AG20443 (cell line): ENCODE data around the gene NDC1.
A peak's percentile ranks its signal among the peaks of the same experiment; 100 is the strongest.
"Not testable (repeated sequence)": the region's sequence is repeated elsewhere in the genome, so short reads cannot be mapped to it uniquely, and the experiment has no call there.

Experiments used
- DNase-seq: peaks from one replicate; pipeline ENCODE4 v3.0.0; 2012; ENCODE audit warnings: low spot score, mixed read lengths

NDC1 gene

DNA sequence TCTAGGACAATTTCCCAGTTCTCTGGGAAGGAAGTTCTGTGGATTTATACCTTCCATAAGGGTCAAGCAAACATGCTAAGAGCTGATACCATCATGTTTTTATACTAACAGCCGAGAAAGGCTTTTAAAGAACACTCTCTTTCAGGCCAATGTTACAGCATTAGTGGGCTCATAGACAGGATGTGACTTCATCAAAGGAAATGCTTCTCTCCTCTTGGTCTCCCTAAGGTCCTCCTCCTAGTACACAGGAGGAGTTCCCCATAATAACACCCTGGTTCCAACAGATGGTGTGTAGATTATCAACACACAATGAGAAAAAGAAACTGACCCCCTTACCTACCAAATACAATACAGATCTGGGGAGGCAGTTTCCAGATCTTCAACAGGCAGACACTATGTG lies 72.4 kb downstream of the NDC1 start:
- peak; percentile 33 for DNase-seq

DNA sequence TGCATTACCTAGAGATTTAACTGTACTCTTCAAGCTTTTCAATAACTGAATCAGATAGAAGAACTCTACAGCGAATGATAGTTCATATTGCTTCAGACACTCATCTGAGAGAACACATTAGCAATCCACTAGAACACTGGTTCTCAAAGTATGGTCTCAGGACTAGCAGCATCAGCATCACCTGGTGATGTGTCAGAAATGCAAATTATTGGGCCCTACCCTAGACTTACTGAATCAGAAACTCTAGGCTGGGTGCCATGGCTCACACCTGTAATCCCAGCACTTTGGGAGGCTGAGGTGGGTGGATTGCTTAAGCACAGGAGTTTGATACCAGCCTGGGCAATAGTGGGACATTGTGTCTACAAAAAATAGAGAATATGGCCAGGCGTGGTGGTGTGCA lies 74.2 kb downstream of the NDC1 start:
- DNase-seq = no peak

- no peak for DNase-seq
Measured at GRCh38 chr1:53763461-53763860, 74.6 kb downstream of the NDC1 start.

DNA sequence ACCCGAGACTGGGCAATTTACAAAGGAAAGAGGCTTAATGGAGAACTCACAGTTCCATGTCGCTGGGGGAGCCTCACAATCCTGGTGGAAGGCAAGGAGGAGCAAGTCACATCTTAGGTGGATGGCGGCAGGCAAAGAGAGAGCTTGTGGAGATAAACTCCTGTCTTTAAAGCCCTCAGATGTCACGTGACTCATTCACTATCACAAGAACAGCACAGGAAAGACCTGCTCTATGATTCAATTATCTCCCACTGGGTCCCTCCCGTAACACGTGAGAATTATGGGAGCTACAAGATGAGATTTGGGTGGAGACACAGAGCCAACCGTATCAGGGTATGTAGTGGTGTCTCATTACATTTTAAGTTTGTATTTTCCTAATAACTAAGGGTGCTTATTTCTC lies 77.6 kb downstream of the NDC1 start:
- not testable (repeated sequence) for DNase-seq

- DNase-seq = no peak
Measured at GRCh38 chr1:53755874-53756273, 82.2 kb downstream of the NDC1 start.

- peak; percentile 80 for DNase-seq
Measured at GRCh38 chr1:53754484-53755312, 83.4 kb downstream of the NDC1 start.

DNA sequence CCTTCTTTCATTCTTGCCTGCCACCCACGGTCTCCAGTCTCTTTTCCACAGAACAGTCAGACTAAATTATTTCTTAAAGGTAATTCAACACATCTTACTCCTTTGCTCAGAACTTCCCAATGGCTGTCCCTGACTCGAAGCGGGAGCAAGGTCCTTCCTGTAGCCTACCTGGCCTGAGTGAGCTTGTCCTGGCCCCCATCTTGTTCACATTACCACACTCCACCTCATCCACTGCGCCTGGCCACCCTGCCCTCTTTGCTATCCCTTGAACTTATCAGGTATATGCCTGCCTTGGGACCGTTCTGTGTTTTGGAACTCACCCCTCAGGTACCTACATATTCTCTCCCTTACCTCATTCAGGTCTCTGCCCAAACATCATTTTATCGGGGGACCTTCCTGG lies 85.8 kb downstream of the NDC1 start:
- DNase-seq = no peak

GRCh38 chr1:53747841-53748240 lies 90.3 kb downstream of the NDC1 start:
- DNase-seq = no peak

- DNase-seq = peak; percentile 85
Measured at GRCh38 chr1:53740621-53741105, 97.4 kb downstream of the NDC1 start.

- DNase-seq = peak; percentile 99
Measured at GRCh38 chr1:53739109-53739681, 98.9 kb downstream of the NDC1 start, which contains the start of gene GLIS1. TSS of gene GLIS1 (minus strand) at chr1:53739164. CDS start at chr1:53738064, 1,100 bp downstream.

GRCh38 chr1:53738205-53739108 lies 99.6 kb downstream of the NDC1 start:
- peak; percentile 29 for DNase-seq

DNA sequence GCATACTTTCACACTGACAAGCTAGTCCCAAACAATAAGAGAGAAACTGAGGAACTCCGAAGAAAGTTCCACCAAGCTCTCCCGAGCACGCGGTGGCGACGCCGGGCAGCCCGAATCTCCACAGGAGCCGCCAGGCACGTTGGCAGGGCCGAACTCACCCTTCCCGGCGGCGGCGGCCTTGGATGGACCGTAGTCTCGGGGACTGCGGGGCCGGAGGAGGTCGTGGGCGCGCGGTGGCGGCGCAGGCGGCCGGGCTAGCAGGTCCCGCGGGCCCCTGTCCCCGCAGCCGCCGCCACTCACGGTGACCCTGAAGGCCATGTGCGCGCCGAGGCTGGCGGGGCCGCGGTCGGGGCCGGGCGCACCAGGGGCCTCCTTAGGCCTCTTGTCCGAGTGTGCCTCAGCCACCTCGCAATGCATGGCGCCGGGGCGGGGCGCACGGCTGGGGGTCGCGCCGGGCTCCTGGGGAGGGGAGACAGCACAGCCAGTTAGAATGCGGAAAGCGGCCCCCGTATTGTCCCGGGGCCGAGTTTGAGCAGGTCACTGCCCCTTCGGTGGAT lies 100.4 kb downstream of the NDC1 start:
- no peak for DNase-seq

GRCh38 chr1:53736290-53736689 lies 101.8 kb downstream of the NDC1 start:
- no peak for DNase-seq

DNA sequence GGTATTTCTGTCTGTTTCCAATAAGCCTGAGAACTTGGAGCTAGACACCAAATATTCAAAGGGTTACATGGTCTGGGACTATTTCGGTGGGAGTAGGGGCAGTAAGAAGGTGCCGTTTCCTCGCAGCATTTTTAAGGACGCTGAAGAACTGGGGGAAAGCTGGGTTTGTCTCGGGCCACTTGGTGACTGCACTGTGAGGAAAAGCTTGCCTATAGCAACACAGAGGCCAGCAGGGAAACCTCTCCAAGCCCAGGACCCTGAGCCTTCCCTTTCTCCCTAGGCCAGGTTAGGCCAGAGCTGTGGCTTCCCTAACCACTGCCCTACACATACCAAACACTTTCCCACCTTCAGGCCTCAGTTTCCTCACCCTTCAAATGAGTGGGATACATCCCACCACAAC lies 102.4 kb downstream of the NDC1 start:
- no peak for DNase-seq

GRCh38 chr1:53735261-53735660 lies 102.8 kb downstream of the NDC1 start:
- no peak for DNase-seq

DNA sequence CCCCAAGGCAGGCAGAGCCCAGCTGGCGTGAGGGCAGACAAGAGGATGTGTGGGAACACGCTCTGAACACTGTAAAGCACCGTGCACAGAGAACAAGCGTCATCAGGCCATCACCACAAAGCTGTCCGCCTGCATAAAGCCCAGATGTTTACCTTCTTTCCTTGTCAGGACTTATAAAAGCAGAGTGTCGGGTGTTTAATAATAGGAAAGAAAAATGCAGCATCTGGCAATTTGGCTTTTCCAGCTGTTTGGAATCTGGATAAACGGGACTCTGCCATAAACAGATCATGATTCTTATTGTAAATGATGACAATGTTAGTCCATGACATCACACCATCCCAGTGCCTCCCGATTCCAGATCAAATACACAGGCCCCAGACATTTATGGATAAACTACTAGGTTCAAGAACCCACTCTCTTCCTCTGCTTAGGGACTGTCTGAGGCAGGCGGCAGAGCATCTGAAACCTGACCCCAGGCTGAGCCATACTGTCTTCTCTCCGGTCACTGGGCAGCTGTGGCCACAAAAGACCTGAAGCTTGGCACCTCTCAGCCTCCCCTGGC lies 103.4 kb downstream of the NDC1 start:
- DNase-seq = no peak

GRCh38 chr1:53733975-53734649 lies 104.0 kb downstream of the NDC1 start:
- peak; percentile 57 for DNase-seq

DNA sequence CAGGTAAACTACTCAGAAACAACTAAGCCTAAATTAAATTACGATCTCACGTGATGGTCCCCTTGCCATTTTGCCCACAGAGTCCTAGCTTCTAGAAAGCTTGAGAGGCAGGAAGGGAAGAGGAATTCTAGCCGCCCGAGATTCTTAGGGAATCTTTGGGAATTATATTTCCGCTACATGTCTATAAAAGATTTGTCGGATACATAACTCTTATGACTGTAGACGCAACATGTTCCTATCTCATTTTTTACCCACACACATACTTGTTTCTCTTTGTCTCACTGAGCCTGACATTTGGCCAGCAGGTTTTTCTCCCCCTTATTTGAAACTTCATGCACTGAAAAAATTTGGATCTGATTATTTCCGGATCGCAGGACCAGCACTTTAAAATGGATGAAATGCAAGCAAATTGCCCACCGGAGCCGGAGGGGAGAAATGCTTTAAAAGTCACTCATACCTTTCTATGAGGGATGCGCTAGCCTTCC lies 104.6 kb downstream of the NDC1 start:
- DNase-seq = no peak

GRCh38 chr1:53732912-53733317 lies 105.2 kb downstream of the NDC1 start:
- peak; percentile 65 for DNase-seq

DNA sequence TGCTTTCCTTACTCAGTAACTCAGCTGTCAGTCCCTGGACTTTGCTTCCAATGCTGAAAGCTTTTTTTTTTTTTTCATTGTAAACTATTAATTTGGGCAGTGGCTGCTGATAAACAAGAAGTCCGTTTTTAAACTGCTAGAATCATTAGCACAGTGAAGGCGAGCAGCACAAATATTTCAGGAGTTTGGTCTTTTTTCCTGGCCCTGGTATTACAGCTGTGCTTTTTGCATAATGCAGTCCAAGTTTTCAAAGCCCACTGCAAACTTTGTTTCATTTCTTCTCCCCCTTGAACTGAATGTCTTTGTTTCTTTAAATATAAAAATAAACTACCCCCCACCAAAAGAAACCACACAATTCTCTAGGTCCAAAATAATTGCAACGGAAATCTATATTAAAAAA lies 105.7 kb downstream of the NDC1 start:
- DNase-seq = no peak

- DNase-seq = peak; percentile 30
Measured at GRCh38 chr1:53731779-53732305, 106.3 kb downstream of the NDC1 start.
